MCF 10A (cell line): ENCODE measurements around the gene TULP4. TPM values are rescaled to one million over a fixed set of nuclear protein-coding genes. Genes with fewer than 3 reads are reported as not detected.
A peak's percentile ranks its signal among the peaks of the same experiment; 100 is the strongest.
"Not testable (repeated sequence)": the region's sequence is repeated elsewhere in the genome, so short reads cannot be mapped to it uniquely, and the experiment has no call there.

Experiments
- BruUV-seq: library from RNA; stranded (reverse); fragments of 400-500 nt; replicated peaks from 2 replicates; lab custom pipeline; 2021; lab: Mats Ljungman, UMichigan
- CTCF ChIA-PET: fragments of 300-600 bp; sonication (Branson Sonifier 250); formaldehyde crosslinking; extraction: SDS; loops from one replicate; lab custom pipeline; 2021; ENCODE audit warnings: antibody characterized with exemption, inconsistent platforms; lab: Yijun Ruan, JAX
- POLR2A ChIA-PET: fragments of 300-600, 350-650 bp; sonication (Branson Sonifier 250); formaldehyde crosslinking; extraction: SDS; loops from one replicate; lab custom pipeline; 2020; ENCODE audit warnings: antibody characterized with exemption, inconsistent platforms; lab: Yijun Ruan, JAX
- DNase-seq: peaks from one replicate; pipeline ENCODE4 v3.0.0-alpha.2; 2018; ENCODE audit not compliant: unreplicated experiment
- H3K27ac Mint-ChIP-seq: one replicate; pipeline ENCODE4 v1.8.0; 2022; ENCODE audit warnings: mild to moderate bottlenecking, low read depth, mixed read lengths; ENCODE audit not compliant: unreplicated experiment
- H3K27me3 Mint-ChIP-seq: one replicate; pipeline ENCODE4 v1.8.0; 2022; ENCODE audit warnings: mixed read lengths; ENCODE audit not compliant: insufficient read depth, unreplicated experiment
- H3K36me3 Mint-ChIP-seq: one replicate; pipeline ENCODE4 v1.8.0; 2022; ENCODE audit warnings: mild to moderate bottlenecking, moderate library complexity, mixed read lengths; ENCODE audit not compliant: insufficient read depth, unreplicated experiment
- H3K4me1 Mint-ChIP-seq: one replicate; pipeline ENCODE4 v1.8.0; 2022; ENCODE audit warnings: mixed read lengths; ENCODE audit not compliant: insufficient read depth, unreplicated experiment
- H3K4me3 Mint-ChIP-seq: one replicate; pipeline ENCODE4 v1.8.0; 2022; ENCODE audit warnings: mild to moderate bottlenecking, moderate library complexity, mixed read lengths; ENCODE audit not compliant: unreplicated experiment
- H3K9me3 Mint-ChIP-seq: one replicate; pipeline ENCODE4 v1.8.0; 2022; ENCODE audit warnings: mixed read lengths; ENCODE audit not compliant: unreplicated experiment
- intact Hi-C: fragments of 100-400 bp; cut with micrococcal nuclease; formaldehyde crosslinking; loops from 2 replicates; pipeline ENCODE4 v1.14.1; 2022
- total RNA-seq: library from RNA; stranded (reverse); gene quantifications from 2 replicates; pipeline ENCODE4 v1.2.3, GENCODE V29; 2022
- TF ChIP-seq, protein P1 (sequence below): fragments of 200-600 bp; IDR thresholded peaks from one replicate; pipeline ENCODE4 v1.8.0; 2022; ENCODE audit warnings: antibody characterized with exemption, mild to moderate bottlenecking; ENCODE audit not compliant: unreplicated experiment

TULP4 gene
- total RNA-seq, 1 experiment from 2014 or later: 64.2 TPM

DNA sequence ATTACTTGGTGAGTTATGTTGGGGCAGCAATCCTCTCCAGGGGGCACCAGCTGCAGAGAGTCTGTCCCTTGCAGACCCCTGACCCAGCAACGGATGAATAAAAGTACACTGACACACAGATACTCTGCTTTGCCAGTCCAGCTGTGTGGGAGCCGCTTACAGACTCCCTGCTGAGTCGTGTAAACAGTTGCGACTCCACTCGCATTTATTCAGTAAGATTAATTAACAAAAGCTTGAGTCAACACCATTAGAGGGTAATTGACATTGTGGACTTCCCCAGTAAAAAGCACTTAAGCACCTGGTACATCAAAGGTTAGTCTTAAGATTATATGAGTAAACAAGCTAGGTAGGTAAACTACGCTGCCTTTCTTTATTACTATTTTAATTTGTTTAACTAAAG lies 155.7 kb downstream of the TULP4 start:
- no peaks in the 10 kb centered on the region for H3K27me3 Mint-ChIP-seq
- POLR2A ChIA-PET: no interaction called here
- TF ChIP-seq, protein P1, sequence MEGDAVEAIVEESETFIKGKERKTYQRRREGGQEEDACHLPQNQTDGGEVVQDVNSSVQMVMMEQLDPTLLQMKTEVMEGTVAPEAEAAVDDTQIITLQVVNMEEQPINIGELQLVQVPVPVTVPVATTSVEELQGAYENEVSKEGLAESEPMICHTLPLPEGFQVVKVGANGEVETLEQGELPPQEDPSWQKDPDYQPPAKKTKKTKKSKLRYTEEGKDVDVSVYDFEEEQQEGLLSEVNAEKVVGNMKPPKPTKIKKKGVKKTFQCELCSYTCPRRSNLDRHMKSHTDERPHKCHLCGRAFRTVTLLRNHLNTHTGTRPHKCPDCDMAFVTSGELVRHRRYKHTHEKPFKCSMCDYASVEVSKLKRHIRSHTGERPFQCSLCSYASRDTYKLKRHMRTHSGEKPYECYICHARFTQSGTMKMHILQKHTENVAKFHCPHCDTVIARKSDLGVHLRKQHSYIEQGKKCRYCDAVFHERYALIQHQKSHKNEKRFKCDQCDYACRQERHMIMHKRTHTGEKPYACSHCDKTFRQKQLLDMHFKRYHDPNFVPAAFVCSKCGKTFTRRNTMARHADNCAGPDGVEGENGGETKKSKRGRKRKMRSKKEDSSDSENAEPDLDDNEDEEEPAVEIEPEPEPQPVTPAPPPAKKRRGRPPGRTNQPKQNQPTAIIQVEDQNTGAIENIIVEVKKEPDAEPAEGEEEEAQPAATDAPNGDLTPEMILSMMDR: no peak
- no peak overlapping the region for H3K4me3 Mint-ChIP-seq
- peaks cover 50% of the 10 kb centered on the region for H3K36me3 Mint-ChIP-seq
- no peak for DNase-seq
- H3K4me1 Mint-ChIP-seq: no peaks in the 10 kb centered on the region
- H3K27ac Mint-ChIP-seq: no peak overlapping the region
- no TSS peak for BruUV-seq
- CTCF ChIA-PET: no interaction called here
- intact Hi-C loops: no loop called here
- H3K9me3 Mint-ChIP-seq: no peaks in the 10 kb centered on the region

DNA sequence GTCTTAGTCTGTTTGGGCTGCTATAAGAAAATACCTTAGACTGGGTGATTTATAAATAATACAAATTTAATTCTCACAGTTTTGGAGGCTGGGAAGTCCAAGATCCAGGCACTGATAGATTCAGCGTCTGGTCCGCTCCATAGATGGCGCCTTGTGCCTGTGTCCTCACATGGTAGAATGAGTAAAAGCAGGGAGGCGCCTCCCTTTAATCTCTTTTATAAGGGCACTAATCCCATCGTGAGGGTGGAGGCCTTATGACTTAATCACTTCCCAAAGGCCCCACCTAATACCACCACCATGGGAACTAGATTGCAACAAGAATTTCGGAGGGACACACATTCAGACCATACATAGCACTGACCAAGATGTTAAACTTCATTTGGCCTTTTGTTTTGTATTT lies 156.4 kb downstream of the TULP4 start:
- H3K4me3 Mint-ChIP-seq: no peak overlapping the region
- H3K4me1 Mint-ChIP-seq: no peaks in the 10 kb centered on the region
- intact Hi-C loops: no loop called here
- no TSS peak for BruUV-seq
- peak overlapping the region; percentile 13 for H3K27ac Mint-ChIP-seq
- DNase-seq: peak; percentile 25
- peaks cover 44% of the 10 kb centered on the region for H3K36me3 Mint-ChIP-seq
- POLR2A ChIA-PET: no interaction called here
- CTCF ChIA-PET: no interaction called here
- H3K27me3 Mint-ChIP-seq: no peaks in the 10 kb centered on the region
- TF ChIP-seq, protein P1: peak; percentile 7
- H3K9me3 Mint-ChIP-seq: no peaks in the 10 kb centered on the region

DNA sequence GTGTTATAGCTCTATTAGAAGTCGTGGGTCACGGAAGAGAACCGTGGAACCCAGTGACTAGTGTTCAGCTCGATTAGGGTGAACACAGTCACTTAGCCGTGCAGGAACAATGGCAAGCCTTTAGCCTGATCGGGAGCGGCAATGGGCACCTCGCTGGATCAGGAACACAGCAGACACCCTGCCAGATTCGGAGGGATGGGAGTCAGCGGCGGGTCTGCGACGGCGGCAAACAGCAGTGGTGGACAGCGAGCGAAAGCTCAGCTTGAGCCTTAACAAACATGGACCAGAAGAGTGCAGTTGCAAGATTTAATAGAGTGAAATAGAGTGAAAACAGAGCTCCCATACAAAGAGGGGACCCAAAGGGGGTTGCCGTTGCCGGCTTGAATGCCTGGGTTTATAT lies 157.8 kb downstream of the TULP4 start:
- H3K27ac Mint-ChIP-seq, H3K4me1 Mint-ChIP-seq, H3K4me3 Mint-ChIP-seq, DNase-seq, BruUV-seq, H3K9me3 Mint-ChIP-seq, intact Hi-C loops, H3K27me3 Mint-ChIP-seq, POLR2A ChIA-PET: not testable (repeated sequence)
- peaks cover 37% of the 10 kb centered on the region for H3K36me3 Mint-ChIP-seq
- CTCF ChIA-PET: interaction anchor here (0.6 kb wide), 1 partner anchor 25 kb away, joined by 3 read pairs; no protein-coding TSS in a partner anchor

DNA sequence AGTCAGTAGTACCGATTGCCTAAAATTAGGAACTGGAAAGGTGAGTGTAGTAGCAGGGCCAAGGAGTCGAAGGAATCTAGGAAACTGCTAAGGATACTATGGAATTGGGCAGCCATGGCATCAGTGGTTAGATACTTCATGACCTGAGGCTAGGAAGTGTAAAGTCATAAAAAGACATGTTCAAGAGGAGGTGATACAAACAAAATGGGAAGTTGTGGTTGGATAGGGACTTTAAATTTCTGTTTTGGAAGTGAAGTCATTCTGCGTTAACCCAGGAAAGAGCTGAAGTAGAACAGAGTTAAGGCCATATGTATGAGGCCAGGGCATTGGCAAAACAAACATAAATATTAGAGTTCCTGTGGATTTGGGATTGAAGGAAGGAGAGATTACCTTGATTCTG lies 159.1 kb downstream of the TULP4 start:
- H3K4me1 Mint-ChIP-seq: peaks cover 16% of the 10 kb centered on the region
- no peak for DNase-seq
- H3K36me3 Mint-ChIP-seq: peaks cover 24% of the 10 kb centered on the region
- TF ChIP-seq, protein P1: no peak
- ChIA-PET POLR2A (interaction anchor here (0.7 kb wide), 1 partner anchor 48 kb away, joined by 3 read pairs; no protein-coding TSS in a partner anchor), CTCF (no interaction called here)
- H3K9me3 Mint-ChIP-seq: no peaks in the 10 kb centered on the region
- no peak overlapping the region for H3K4me3 Mint-ChIP-seq
- H3K27me3 Mint-ChIP-seq: no peaks in the 10 kb centered on the region
- no peak overlapping the region for H3K27ac Mint-ChIP-seq
- intact Hi-C loops: no loop called here
- BruUV-seq: no TSS peak

DNA sequence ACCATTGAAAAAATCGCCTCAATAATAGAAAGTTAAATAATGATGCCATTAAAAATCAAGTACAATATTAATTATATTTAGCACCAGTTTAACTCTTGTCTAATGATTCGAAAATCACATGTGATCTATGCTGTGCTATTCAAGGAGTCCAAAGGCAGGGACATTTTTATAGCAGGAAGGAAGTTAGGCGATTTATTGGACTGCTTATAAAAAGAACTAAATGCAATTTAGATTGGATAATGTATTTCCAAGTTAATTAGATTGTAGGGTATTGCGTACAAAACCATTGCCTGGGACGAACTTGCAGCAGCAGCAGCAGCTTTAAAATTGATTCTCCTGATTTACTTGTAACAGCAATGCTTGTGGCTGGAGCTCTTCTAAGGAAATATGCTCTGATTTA lies 160.2 kb downstream of the TULP4 start:
- POLR2A ChIA-PET: interaction anchor here (0.7 to 0.8 kb wide), 2 partner anchors 30 to 150 kb away, joined by 3 to 4 read pairs; no protein-coding TSS in a partner anchor
- no peaks in the 10 kb centered on the region for H3K9me3 Mint-ChIP-seq
- intact Hi-C loops: no loop called here
- H3K27ac Mint-ChIP-seq: no peak overlapping the region
- CTCF ChIA-PET: no interaction called here
- no peak overlapping the region for H3K4me3 Mint-ChIP-seq
- no peaks in the 10 kb centered on the region for H3K27me3 Mint-ChIP-seq
- no peak for DNase-seq
- BruUV-seq: no TSS peak
- H3K4me1 Mint-ChIP-seq: peaks cover 16% of the 10 kb centered on the region
- TF ChIP-seq, protein P1: no peak
- peaks cover 22% of the 10 kb centered on the region for H3K36me3 Mint-ChIP-seq
